Tibial artery (tissue), 4 donors: ENCODE measurements around the gene GATA3.
"Not testable (repeated sequence)": the region's sequence is repeated elsewhere in the genome, so short reads cannot be mapped to it uniquely, and the experiment has no call there.

Experiments
- DNase-seq, 2 donors: peaks; one replicate each; pipeline ENCODE4 v3.0.0-alpha.2; 2019
- H3K27ac ChIP-seq, 2 donors: fragments of 200-600 bp; sonication (generic) in 1 of 2; 1 replicate in 1 of 2; 2 replicates in 1 of 2; pipeline ENCODE4 v1.5.1; 2018 to 2019; ENCODE audit warnings: mild to moderate bottlenecking in 1 of 2
- H3K27me3 ChIP-seq, 2 donors: fragments of 200-600 bp; sonication (generic) in 1 of 2; one replicate each; pipeline versions ENCODE4 v1.5.1 to v1.6.0; 2016 to 2019
- H3K36me3 ChIP-seq, 3 donors: fragments of 200-600 bp; sonication (generic) in 2 of 3; one replicate each; pipeline ENCODE4 v1.5.1; 2016 to 2019; ENCODE audit warnings: mild to moderate bottlenecking in 2 of 3
- H3K4me1 ChIP-seq, 4 donors: fragments of 200-600 bp; sonication (generic) in 2 of 4; 1 replicate in 3 of 4; 2 replicates in 1 of 4; pipeline ENCODE4 v1.5.1; 2016 to 2019
- H3K4me3 ChIP-seq, 2 donors: fragments of 200-600 bp; sonication (generic) in 1 of 2; 1 replicate in 1 of 2; 2 replicates in 1 of 2; pipeline ENCODE4 v1.5.1; 2018 to 2019; ENCODE audit warnings: mild to moderate bottlenecking in 2 of 2
- H3K9me3 ChIP-seq, 3 donors: fragments of 200-600 bp; sonication (generic) in 1 of 3; one replicate each; pipeline ENCODE4 v1.5.1; 2016 to 2019
- CTCF ChIP-seq, 2 experiments: fragments of 200-600 bp in 1 of 2; fragments of 450-650 bp in 1 of 2; IDR thresholded peaks; one replicate each; pipeline ENCODE4 v1.5.1; 2017 to 2019; ENCODE audit warnings: antibody characterized with exemption in 2 of 2, mild to moderate bottlenecking in 1 of 2, moderate library complexity in 1 of 2
- intact Hi-C: fragments of 100-400 bp; cut with DNase I; formaldehyde crosslinking; loops from one replicate; pipeline ENCODE4 v1.15.0; 2023; ENCODE audit warnings: low total_unique reads

Gene GATA3

GRCh38 chr10:8014649-8015048, 39.8 kb upstream of the GATA3 start:
- intact Hi-C loops = no loop called here
- no peak for TF ChIP-seq CTCF (IDR thresholded peaks at IDR 0.05)
- H3K27ac ChIP-seq = no peak overlapping the region
- H3K27me3 ChIP-seq = no peaks in the 10 kb centered on the region
- DNase-seq = no peak
- H3K4me3 ChIP-seq = no peak overlapping the region
- no peaks in the 10 kb centered on the region for H3K9me3 ChIP-seq
- H3K4me1 ChIP-seq = peaks cover 0 to 8% (median 0%) of the 10 kb centered on the region in 4 donors
- H3K36me3 ChIP-seq = peaks cover 35 to 50% (median 38%) of the 10 kb centered on the region in 3 donors

GRCh38 chr10:8017277-8017676, 37.2 kb upstream of the GATA3 start:
- no peak for DNase-seq
- no peak overlapping the region for H3K27ac ChIP-seq
- peaks cover 0 to 8% (median 0%) of the 10 kb centered on the region in 4 donors for H3K4me1 ChIP-seq
- no peaks in the 10 kb centered on the region for H3K9me3 ChIP-seq
- intact Hi-C loops = no loop called here
- H3K36me3 ChIP-seq = peaks cover 15 to 25% (median 18%) of the 10 kb centered on the region in 3 donors
- H3K27me3 ChIP-seq = no peaks in the 10 kb centered on the region
- H3K4me3 ChIP-seq = no peak overlapping the region
- TF ChIP-seq CTCF (IDR thresholded peaks at IDR 0.05) = no peak

GRCh38 chr10:8023321-8023720, 31.2 kb upstream of the GATA3 start:
- H3K4me1 ChIP-seq = peaks cover 0 to 8% (median 3%) of the 10 kb centered on the region in 4 donors
- H3K27ac ChIP-seq = no peak overlapping the region
- H3K9me3 ChIP-seq = no peaks in the 10 kb centered on the region
- H3K36me3 ChIP-seq = no peaks in the 10 kb centered on the region
- no peak for TF ChIP-seq CTCF (IDR thresholded peaks at IDR 0.05)
- no peak for DNase-seq
- H3K27me3 ChIP-seq = peaks cover 0 to 16% of the 10 kb centered on the region in 2 donors
- intact Hi-C loops = no loop called here
- H3K4me3 ChIP-seq = no peak overlapping the region

- Histone ChIP-seq H3K4me3 (no peak overlapping the region), H3K4me1 (peaks cover 0 to 8% (median 3%) of the 10 kb centered on the region in 4 donors), H3K9me3 (no peaks in the 10 kb centered on the region), H3K27me3 (peaks cover 0 to 16% of the 10 kb centered on the region in 2 donors), H3K36me3 (no peaks in the 10 kb centered on the region), H3K27ac (no peak overlapping the region)
- TF ChIP-seq CTCF (IDR thresholded peaks at IDR 0.05) = no peak
- no peak for DNase-seq
- intact Hi-C loops = no loop called here
Measured at GRCh38 chr10:8023851-8024250, 30.6 kb upstream of the GATA3 start.

GRCh38 chr10:8026349-8027259, 27.9 kb upstream of the GATA3 start:
- Histone ChIP-seq H3K4me1 (peaks cover 0 to 8% (median 3%) of the 10 kb centered on the region in 4 donors), H3K27ac (no peak overlapping the region), H3K4me3 (no peak overlapping the region), H3K9me3 (no peaks in the 10 kb centered on the region), H3K36me3 (no peaks in the 10 kb centered on the region), H3K27me3 (peaks cover 0 to 20% of the 10 kb centered on the region in 2 donors)
- intact Hi-C loops = no loop called here
- DNase-seq = no peak
- TF ChIP-seq CTCF (IDR thresholded peaks at IDR 0.05) = no peak

GRCh38 chr10:8031211-8031610, 23.3 kb upstream of the GATA3 start:
- H3K36me3 ChIP-seq, intact Hi-C loops: not testable (repeated sequence)
- peaks cover 0 to 54% of the 10 kb centered on the region in 2 donors for H3K27me3 ChIP-seq

More at GRCh38 chr10:8031211-8031610, 23.3 kb upstream of the GATA3 start:
- H3K9me3 ChIP-seq, H3K27ac ChIP-seq, H3K4me3 ChIP-seq, DNase-seq: not testable (repeated sequence)
- H3K4me1 ChIP-seq = peaks cover 0 to 31% (median 21%) of the 10 kb centered on the region in 4 donors
